C4-2B (cell line): Measurements from ENCODE around the gene WFIKKN1.

Experiments
- H3K27ac ChIP-seq: fragments of 450-650 bp; 2 replicates; pipeline ENCODE4 v1.5.1; 2017
- CTCF ChIP-seq: fragments of 450-650 bp; conservative IDR thresholded peaks from 2 replicates; pipeline ENCODE4 v1.5.1; 2017; ENCODE audit warnings: mild to moderate bottlenecking
- ZFX ChIP-seq: fragments of 450-650 bp; IDR thresholded peaks from 2 replicates; pipeline ENCODE4 v1.6.1; 2017

WFIKKN1 gene

GRCh38 chr16:679814-680624 lies 49.2 kb downstream of the WFIKKN1 start, which contains the start of gene STUB1:
Gene STUB1 (plus strand): TSS chr16:680410. CDS start chr16:680526, 116 bp downstream.
- peak within 1 kb of the TSS; percentile 94 for H3K27ac ChIP-seq
- peak; percentile 73; the same call in 1 of the 2 replicates for TF ChIP-seq ZFX
- TF ChIP-seq CTCF = no peak

GRCh38 chr16:680625-680945 lies 49.8 kb downstream of the WFIKKN1 start:
- peak overlapping the region; percentile 94 for H3K27ac ChIP-seq
- TF ChIP-seq ZFX (peak; percentile 65), CTCF (no peak)

GRCh38 chr16:680967-681745 lies 50.4 kb downstream of the WFIKKN1 start:
- no peak; the same call in 1 of the 2 replicates for TF ChIP-seq CTCF
- 0 out of 2 replicates have a peak, but pooled peaks have one; percentile 26 for TF ChIP-seq ZFX
- H3K27ac ChIP-seq = peak overlapping the region; percentile 94

- H3K27ac ChIP-seq = peak overlapping the region; percentile 94
- TF ChIP-seq CTCF (no peak), ZFX (no peak)
Observed at GRCh38 chr16:681746-682427, 51.1 kb downstream of the WFIKKN1 start.

GRCh38 chr16:682493-683395 lies 52.0 kb downstream of the WFIKKN1 start:
- TF ChIP-seq CTCF = no peak; the same call in 1 of the 2 replicates
- H3K27ac ChIP-seq = peak overlapping the region; percentile 94

GRCh38 chr16:683396-684070 lies 52.7 kb downstream of the WFIKKN1 start:
- TF ChIP-seq CTCF (no peak), ZFX (peak; percentile 83)
- H3K27ac ChIP-seq = peak overlapping the region; percentile 94
